SU-DHL-6 (cell line): ENCODE data around the gene RB1.
A peak's percentile ranks its signal among the peaks of the same experiment; 100 is the strongest.

Experiments
- H2AFZ ChIP-seq: fragments of 200-600 bp; sonication (generic); 2 replicates; pipeline ENCODE4 v1.6.1; 2014; ENCODE audit warnings: low read depth, mild to moderate bottlenecking, moderate library complexity, mixed read lengths, antibody characterized with exemption, low read length; ENCODE audit not compliant: severe bottlenecking
- H3F3A ChIP-seq: fragments of 200-600 bp; shearing (Covaris generic); 2 replicates; pipeline ENCODE4 v1.6.0; 2016; ENCODE audit warnings: antibody characterized with exemption, mild to moderate bottlenecking; ENCODE audit not compliant: insufficient read depth
- H3K27ac ChIP-seq: fragments of 200-600 bp; sonication (generic); 2 replicates; pipeline ENCODE4 v1.5.1; 2016; ENCODE audit warnings: low read depth, mild to moderate bottlenecking, low read length, moderate library complexity, mixed read lengths
- H3K27me3 ChIP-seq: fragments of 200-600 bp; sonication (generic), shearing (Covaris generic); 2 replicates; pipeline ENCODE4 v1.6.0; 2014; ENCODE audit warnings: mild to moderate bottlenecking, low read length
- H3K36me3 ChIP-seq: fragments of 200-600 bp; sonication (generic); 2 replicates; pipeline ENCODE4 v1.6.1; 2014; ENCODE audit warnings: mild to moderate bottlenecking, low read length, mixed read lengths
- H3K4me2 ChIP-seq: fragments of 300-600, 200-600 bp; shearing (Covaris generic), sonication (generic); 2 replicates; pipeline ENCODE4 v1.6.0; 2014; ENCODE audit warnings: low read length, low read depth, mild to moderate bottlenecking; ENCODE audit not compliant: poor library complexity, severe bottlenecking
- H3K4me3 ChIP-seq: fragments of 200-600 bp; sonication (generic); 2 replicates; pipeline ENCODE4 v1.5.1; 2014; ENCODE audit warnings: antibody characterized with exemption, low read length, mild to moderate bottlenecking, mixed read lengths; ENCODE audit not compliant: insufficient read depth, poor library complexity, severe bottlenecking
- H3K79me2 ChIP-seq: fragments of 200-600 bp; sonication (generic); 2 replicates; pipeline ENCODE4 v1.6.1; 2014; ENCODE audit warnings: mild to moderate bottlenecking, low read length, moderate library complexity; ENCODE audit not compliant: insufficient read depth
- H3K9ac ChIP-seq: fragments of 200-600 bp; sonication (generic); 2 replicates; pipeline ENCODE4 v1.7.0; 2014; ENCODE audit warnings: mild to moderate bottlenecking, low read length
- H3K9me2 ChIP-seq: fragments of 200-600 bp; sonication (generic); replicated peaks from 2 replicates; pipeline ENCODE4 v1.6.1; 2014; ENCODE audit warnings: low read length; ENCODE audit not compliant: insufficient read depth
- H3K9me3 ChIP-seq: fragments of 200-600 bp; sonication (generic); 2 replicates; pipeline ENCODE4 v1.6.1; 2014; ENCODE audit warnings: low read length, mixed read lengths; ENCODE audit not compliant: insufficient read depth
- H4K20me1 ChIP-seq: fragments of 200-600 bp; sonication (generic); 2 replicates; pipeline ENCODE4 v1.6.1; 2014; ENCODE audit warnings: low read depth, mild to moderate bottlenecking, antibody characterized with exemption, low read length, moderate library complexity, mixed read lengths
- EZH2phosphoT487 ChIP-seq: fragments of 200-600 bp; sonication (generic), shearing (Covaris generic); conservative IDR thresholded peaks from 2 replicates; pipeline ENCODE4 v1.6.1; 2018; ENCODE audit warnings: mild to moderate bottlenecking, antibody characterized with exemption, low read length, moderate library complexity, mixed read lengths
- TF ChIP-seq, protein P1 (sequence below): fragments of 200-600 bp; sonication (generic); IDR thresholded peaks from one replicate; pipeline ENCODE4 v1.5.1; 2017; ENCODE audit warnings: antibody characterized with exemption, mild to moderate bottlenecking, low read length, moderate library complexity; ENCODE audit not compliant: insufficient read depth, poor library complexity, severe bottlenecking

Gene RB1

DNA sequence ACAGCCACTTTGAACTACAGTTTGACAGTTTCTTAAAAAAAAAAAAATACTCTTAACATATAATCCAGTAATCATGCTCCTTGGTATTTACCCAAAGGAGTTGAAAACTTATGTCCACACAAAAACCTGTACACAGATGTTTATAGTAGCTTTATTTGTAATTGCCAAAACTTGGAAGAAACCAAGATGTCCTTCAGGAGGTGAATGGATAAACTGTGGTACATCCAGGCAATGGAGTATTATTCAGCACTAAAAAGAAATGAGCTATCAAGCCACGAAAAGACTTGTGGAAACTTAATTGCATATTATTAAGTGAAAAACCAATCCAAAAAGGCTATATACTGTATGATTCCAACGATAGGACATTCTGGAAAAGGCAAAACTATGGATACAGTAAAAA, 184.4 kb downstream of the RB1 start:
- no peaks in the 10 kb centered on the region for H4K20me1 ChIP-seq

DNA sequence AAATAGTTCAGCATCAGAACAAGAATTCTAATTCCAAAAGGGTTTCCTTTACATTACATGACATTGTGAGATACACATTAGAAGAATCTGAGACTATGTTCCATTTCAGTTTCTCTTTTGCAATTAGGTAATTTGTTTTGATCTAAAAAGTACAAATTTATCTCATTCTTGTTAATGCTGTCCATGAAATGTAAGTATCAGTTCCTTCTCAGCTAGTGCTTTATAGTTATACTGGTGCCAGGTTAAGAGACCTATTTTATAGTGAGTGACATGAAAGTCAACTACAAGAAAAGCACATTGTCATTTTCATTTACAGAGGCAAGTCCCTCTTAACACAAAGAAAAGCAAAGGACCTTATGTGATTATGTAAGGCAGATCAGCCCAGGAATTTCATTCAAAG, 185.4 kb downstream of the RB1 start:
- Histone ChIP-seq H2AFZ (no peak overlapping the region), H3K9me3 (no peaks in the 10 kb centered on the region), H3K36me3 (peaks cover 18% of the 10 kb centered on the region), H3K9ac (peak overlapping the region; percentile 30; the same call in 1 of the 2 replicates), H3K4me3 (no peak overlapping the region), H3K4me2 (peak overlapping the region; percentile 93), H3K27me3 (no peaks in the 10 kb centered on the region), H4K20me1 (no peaks in the 10 kb centered on the region), H3K9me2 (no peaks in the 10 kb centered on the region), H3K27ac (peak overlapping the region; percentile 96), H3K79me2 (no peaks in the 10 kb centered on the region; the same call in 1 of the 2 replicates), H3F3A (peaks cover 66% of the 10 kb centered on the region)
- no peak for TF ChIP-seq EZH2phosphoT487
- TF ChIP-seq, protein P1, sequence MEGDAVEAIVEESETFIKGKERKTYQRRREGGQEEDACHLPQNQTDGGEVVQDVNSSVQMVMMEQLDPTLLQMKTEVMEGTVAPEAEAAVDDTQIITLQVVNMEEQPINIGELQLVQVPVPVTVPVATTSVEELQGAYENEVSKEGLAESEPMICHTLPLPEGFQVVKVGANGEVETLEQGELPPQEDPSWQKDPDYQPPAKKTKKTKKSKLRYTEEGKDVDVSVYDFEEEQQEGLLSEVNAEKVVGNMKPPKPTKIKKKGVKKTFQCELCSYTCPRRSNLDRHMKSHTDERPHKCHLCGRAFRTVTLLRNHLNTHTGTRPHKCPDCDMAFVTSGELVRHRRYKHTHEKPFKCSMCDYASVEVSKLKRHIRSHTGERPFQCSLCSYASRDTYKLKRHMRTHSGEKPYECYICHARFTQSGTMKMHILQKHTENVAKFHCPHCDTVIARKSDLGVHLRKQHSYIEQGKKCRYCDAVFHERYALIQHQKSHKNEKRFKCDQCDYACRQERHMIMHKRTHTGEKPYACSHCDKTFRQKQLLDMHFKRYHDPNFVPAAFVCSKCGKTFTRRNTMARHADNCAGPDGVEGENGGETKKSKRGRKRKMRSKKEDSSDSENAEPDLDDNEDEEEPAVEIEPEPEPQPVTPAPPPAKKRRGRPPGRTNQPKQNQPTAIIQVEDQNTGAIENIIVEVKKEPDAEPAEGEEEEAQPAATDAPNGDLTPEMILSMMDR, result no peak

More for the DNA sequence above, 184.4 kb downstream of the RB1 start:
- H3K4me3 ChIP-seq, result no peak overlapping the region
- H3F3A ChIP-seq, result peaks cover 57% of the 10 kb centered on the region
- peaks cover 18% of the 10 kb centered on the region for H3K36me3 ChIP-seq
- H3K9me2 ChIP-seq, result no peaks in the 10 kb centered on the region
- no peak overlapping the region for H3K27ac ChIP-seq
- TF ChIP-seq EZH2phosphoT487, result no peak
- TF ChIP-seq, protein P1, result no peak
- no peaks in the 10 kb centered on the region for H3K27me3 ChIP-seq
- no peaks in the 10 kb centered on the region; the same call in 1 of the 2 replicates for H3K79me2 ChIP-seq
- no peak overlapping the region for H2AFZ ChIP-seq
- H3K9ac ChIP-seq, result no peak overlapping the region
- H3K9me3 ChIP-seq, result no peaks in the 10 kb centered on the region
- H3K4me2 ChIP-seq, result no peak overlapping the region

DNA sequence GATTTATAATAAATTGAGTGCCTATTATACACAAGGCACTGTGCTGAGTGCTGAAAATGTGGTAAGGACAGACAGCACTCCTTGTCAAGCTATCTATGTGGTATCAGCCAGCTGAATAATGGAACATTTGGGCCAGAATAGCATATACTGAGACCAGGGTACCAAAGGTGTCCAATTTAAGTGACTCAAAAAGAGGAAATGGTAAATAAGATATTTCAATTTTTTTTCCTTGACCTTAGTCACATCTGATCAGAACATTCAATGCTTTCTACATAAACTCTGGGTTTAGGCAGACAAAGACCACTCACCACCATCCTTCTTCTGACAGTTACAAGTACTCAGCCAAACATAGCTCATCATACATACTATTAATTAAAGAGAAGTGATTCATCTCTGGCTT, 186.1 kb downstream of the RB1 start:
- H3K9me2 ChIP-seq, result no peaks in the 10 kb centered on the region
- H3K27ac ChIP-seq, result peak overlapping the region; percentile 96
- no peaks in the 10 kb centered on the region for H3K27me3 ChIP-seq
- H3K4me3 ChIP-seq, result peak overlapping the region; percentile 12
- H3K9me3 ChIP-seq, result no peaks in the 10 kb centered on the region
- no peak overlapping the region for H2AFZ ChIP-seq
- peaks cover 16% of the 10 kb centered on the region for H3K36me3 ChIP-seq
- H4K20me1 ChIP-seq, result no peaks in the 10 kb centered on the region
- no peaks in the 10 kb centered on the region; the same call in 1 of the 2 replicates for H3K79me2 ChIP-seq
- peak overlapping the region; percentile 30; the same call in 1 of the 2 replicates for H3K9ac ChIP-seq
- TF ChIP-seq EZH2phosphoT487, result no peak
- TF ChIP-seq, protein P1, result no peak
- peaks cover 68% of the 10 kb centered on the region for H3F3A ChIP-seq
- H3K4me2 ChIP-seq, result peak overlapping the region; percentile 93
